ENCODE measurements around the gene PPME1.

DNA sequence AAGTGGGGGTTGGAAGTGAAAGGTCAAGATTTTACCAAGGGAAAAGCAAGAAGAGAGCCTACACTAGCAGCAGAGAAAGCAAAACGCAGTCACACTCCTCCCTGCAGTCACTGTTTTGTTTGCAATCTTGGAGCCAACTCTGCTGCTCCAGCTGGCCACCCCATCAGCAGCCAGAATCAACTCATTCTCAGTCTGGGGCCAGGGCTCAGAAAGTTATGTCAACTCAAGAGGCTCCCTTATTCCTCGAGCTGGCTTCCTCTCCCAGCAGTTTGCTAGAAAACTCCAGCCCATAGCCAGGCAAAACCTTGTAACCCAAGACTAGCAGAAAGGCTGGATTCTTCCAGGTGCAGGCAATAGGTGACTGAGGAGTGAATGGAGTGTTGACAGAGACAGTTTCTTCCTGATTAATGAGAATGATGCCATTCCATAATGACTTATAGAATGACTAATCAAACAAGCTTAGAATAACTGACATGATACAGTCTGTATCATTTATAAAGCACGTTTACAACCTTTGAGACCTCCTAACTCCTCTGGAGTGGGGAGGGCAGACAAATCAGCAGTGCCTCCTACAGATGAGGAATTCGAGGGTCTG, 87.0 kb downstream of the PPME1 start:
- TF ChIP-seq, protein P1, sequence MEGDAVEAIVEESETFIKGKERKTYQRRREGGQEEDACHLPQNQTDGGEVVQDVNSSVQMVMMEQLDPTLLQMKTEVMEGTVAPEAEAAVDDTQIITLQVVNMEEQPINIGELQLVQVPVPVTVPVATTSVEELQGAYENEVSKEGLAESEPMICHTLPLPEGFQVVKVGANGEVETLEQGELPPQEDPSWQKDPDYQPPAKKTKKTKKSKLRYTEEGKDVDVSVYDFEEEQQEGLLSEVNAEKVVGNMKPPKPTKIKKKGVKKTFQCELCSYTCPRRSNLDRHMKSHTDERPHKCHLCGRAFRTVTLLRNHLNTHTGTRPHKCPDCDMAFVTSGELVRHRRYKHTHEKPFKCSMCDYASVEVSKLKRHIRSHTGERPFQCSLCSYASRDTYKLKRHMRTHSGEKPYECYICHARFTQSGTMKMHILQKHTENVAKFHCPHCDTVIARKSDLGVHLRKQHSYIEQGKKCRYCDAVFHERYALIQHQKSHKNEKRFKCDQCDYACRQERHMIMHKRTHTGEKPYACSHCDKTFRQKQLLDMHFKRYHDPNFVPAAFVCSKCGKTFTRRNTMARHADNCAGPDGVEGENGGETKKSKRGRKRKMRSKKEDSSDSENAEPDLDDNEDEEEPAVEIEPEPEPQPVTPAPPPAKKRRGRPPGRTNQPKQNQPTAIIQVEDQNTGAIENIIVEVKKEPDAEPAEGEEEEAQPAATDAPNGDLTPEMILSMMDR (IDR thresholded peaks at IDR 0.05) = no peak
- no peak for TF ChIP-seq EP300 (IDR thresholded peaks at IDR 0.05)

Measured in stomach (tissue), 4 donors.